RWPE2 (cell line): Measurements from ENCODE around the gene DIP2C.

Source experiments
- ATAC-seq: fragments of 200-7000 bp; cut with Tn5 transposase; 3 replicates; pipeline ENCODE4 v1.9.1; 2021; ENCODE audit warnings: low read depth
- DNase-seq: peaks from one replicate; pipeline ENCODE4 v3.0.0-alpha.2; 2020; ENCODE audit warnings: low spot score
- H3K27ac ChIP-seq: fragments of 450-650 bp; 2 replicates; pipeline ENCODE4 v1.5.1; 2017; ENCODE audit warnings: mild to moderate bottlenecking; ENCODE audit not compliant: poor library complexity, severe bottlenecking
- H3K27me3 ChIP-seq: fragments of 250-450 bp; sonication (Bioruptor Pico); 2 replicates; pipeline ENCODE4 v1.5.1; 2021; ENCODE audit warnings: mild to moderate bottlenecking, moderate library complexity; ENCODE audit not compliant: insufficient read depth, poor library complexity, severe bottlenecking
- H3K36me3 ChIP-seq: fragments of 250-450 bp; sonication (Bioruptor Pico); 2 replicates; pipeline ENCODE4 v1.5.1; 2020; ENCODE audit warnings: low read depth, mild to moderate bottlenecking, moderate library complexity
- H3K4me1 ChIP-seq: fragments of 250-450 bp; sonication (Bioruptor Pico); 2 replicates; pipeline ENCODE4 v1.5.1; 2021; ENCODE audit warnings: mild to moderate bottlenecking, moderate library complexity; ENCODE audit not compliant: insufficient read depth, poor library complexity, severe bottlenecking
- H3K4me3 ChIP-seq: fragments of 250-450 bp; sonication (Bioruptor Pico); 2 replicates; pipeline ENCODE4 v1.5.1; 2021; ENCODE audit warnings: mild to moderate bottlenecking, moderate library complexity; ENCODE audit not compliant: severe bottlenecking
- H3K9me3 ChIP-seq: fragments of 250-450 bp; sonication (Bioruptor Pico); 2 replicates; pipeline ENCODE4 v1.5.1; 2021; ENCODE audit warnings: mild to moderate bottlenecking, moderate library complexity; ENCODE audit not compliant: severe bottlenecking
- TF ChIP-seq, protein P1 (sequence below): fragments of 450-650 bp; IDR thresholded peaks from one replicate; pipeline ENCODE4 v1.5.1; 2017; ENCODE audit warnings: mild to moderate bottlenecking, moderate library complexity; ENCODE audit not compliant: poor library complexity, severe bottlenecking

The DIP2C gene

DNA sequence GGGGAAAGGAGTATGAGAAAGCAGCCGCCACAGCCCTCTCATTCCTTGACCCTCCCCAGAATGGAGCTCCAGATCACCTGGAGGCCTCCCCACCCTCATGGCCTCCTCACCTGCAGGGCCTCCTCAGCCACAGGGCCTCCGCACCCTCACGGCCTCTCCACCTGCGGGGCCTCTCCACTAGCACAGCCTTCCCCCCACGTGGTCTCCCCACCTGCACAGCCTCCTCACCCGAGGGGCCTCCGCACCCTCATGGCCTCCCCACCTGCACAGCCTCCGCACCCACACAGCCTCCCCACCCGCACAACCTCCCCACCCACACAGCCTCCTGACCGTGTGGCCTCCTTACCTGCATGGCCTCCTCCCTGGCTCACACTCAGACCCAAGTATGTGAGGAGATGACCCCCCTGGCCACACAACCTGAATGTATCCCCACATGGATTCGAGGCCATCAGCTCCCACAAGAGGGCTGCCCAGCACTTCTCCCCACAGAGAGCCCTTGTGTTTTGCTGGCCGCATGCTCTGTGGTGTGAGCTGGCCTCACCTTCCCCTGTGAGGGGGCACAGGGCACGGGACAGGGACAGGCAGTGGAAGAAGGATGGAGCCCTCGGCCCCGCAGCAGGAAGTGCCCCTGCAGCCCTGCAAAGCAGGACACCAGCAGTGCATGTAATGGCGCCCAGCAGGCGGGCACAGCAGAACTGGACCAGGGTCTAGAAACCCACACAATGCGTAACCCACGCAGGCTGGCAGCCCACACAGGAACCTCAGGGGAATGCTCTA is 3.1 kb downstream of the DIP2C start:
- no peak for DNase-seq
- Histone ChIP-seq H3K4me1 (no peaks in the 10 kb centered on the region), H3K9me3 (no peaks in the 10 kb centered on the region), H3K36me3 (no peaks in the 10 kb centered on the region), H3K4me3 (no peak overlapping the region), H3K27ac (no peak overlapping the region), H3K27me3 (no peaks in the 10 kb centered on the region)
- no peak for ATAC-seq
- TF ChIP-seq, protein P1, sequence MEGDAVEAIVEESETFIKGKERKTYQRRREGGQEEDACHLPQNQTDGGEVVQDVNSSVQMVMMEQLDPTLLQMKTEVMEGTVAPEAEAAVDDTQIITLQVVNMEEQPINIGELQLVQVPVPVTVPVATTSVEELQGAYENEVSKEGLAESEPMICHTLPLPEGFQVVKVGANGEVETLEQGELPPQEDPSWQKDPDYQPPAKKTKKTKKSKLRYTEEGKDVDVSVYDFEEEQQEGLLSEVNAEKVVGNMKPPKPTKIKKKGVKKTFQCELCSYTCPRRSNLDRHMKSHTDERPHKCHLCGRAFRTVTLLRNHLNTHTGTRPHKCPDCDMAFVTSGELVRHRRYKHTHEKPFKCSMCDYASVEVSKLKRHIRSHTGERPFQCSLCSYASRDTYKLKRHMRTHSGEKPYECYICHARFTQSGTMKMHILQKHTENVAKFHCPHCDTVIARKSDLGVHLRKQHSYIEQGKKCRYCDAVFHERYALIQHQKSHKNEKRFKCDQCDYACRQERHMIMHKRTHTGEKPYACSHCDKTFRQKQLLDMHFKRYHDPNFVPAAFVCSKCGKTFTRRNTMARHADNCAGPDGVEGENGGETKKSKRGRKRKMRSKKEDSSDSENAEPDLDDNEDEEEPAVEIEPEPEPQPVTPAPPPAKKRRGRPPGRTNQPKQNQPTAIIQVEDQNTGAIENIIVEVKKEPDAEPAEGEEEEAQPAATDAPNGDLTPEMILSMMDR = no peak

DNA sequence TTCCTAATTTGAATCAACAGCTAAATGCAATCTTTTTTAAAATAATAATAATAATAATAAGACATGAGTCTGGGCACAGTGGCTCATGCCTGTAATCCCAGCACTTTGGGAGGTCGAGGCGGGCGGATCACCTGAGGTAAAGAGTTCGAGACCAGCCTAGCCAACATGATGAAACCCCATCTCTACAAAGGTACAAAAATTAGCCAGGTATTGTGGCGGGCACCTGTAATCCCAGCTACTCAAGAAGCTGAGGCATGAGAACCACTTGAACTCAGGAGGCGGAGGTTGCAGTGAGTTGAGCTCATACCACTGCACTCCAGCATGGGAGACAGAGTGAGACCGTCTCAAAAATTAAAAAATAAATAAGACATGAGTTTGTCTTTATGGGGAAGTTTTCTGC is 3.9 kb downstream of the DIP2C start:
- no peak overlapping the region for H3K27ac ChIP-seq
- no peaks in the 10 kb centered on the region for H3K27me3 ChIP-seq
- H3K4me1 ChIP-seq = no peaks in the 10 kb centered on the region
- DNase-seq (no peak), ATAC-seq (no peak)
- H3K36me3 ChIP-seq = no peaks in the 10 kb centered on the region
- TF ChIP-seq, protein P1 = no peak
- no peaks in the 10 kb centered on the region for H3K9me3 ChIP-seq
- no peak overlapping the region for H3K4me3 ChIP-seq

DNA sequence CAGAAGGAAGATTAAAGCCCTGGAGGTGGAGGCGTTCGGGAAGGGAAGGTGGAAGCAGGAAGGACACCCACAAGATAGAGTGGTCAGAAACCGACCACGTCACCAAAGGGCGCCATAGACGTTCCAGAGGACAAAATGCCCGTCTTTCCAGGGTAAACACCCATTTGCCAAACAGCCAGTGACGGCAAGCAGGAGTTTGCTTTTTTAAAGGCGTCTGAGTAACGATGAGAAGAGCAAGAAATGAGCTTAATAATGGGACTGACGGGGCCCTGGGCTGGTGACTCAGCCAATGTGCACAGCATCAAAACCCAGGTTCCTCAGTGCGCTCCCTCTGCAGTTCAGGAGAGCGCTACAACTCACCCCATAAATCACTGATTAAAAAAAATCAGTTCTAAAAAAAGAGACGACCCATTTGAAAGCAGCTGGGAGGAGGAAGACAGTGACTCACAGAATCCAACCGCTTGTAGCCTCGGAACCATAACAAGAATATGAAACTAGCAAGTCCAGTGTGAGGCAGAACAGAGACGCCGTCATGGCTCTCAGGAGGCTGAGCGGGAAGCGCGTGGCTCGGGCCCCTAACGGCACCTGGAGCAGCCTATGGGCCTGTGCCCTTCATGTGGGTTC is 5.9 kb downstream of the DIP2C start:
- H3K36me3 ChIP-seq = no peaks in the 10 kb centered on the region
- DNase-seq (no peak), ATAC-seq (no peak; the same call in 2 of the 3 replicates)
- no peaks in the 10 kb centered on the region for H3K27me3 ChIP-seq
- no peak overlapping the region for H3K4me3 ChIP-seq
- H3K4me1 ChIP-seq = no peaks in the 10 kb centered on the region
- H3K27ac ChIP-seq = no peak overlapping the region
- TF ChIP-seq, protein P1 = no peak
- H3K9me3 ChIP-seq = no peaks in the 10 kb centered on the region

DNA sequence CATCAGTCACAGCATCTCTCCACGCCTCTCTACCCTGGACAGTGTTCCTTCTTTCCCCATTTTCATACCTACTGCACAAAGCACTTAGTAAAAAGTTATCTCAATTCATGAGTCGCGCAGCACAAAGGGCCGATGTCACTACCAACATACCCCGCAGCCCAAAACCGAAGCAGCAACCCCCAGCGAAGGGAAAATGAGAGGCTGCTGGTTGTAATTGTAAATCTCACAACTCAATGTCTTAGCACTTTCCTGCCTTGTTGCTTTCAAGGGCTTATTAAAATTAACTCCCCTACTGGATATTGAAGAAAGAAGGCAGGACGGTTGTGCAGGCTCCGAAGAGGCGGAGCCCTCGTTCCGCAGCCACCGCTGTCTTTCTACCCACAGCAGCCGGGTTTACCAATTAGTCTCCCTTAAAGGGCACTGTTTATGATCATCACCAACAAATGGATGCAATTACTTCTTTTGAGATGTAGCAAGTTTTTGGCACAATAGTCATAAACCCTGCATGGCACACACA is 6.5 kb downstream of the DIP2C start:
- Histone ChIP-seq H3K4me1 (no peaks in the 10 kb centered on the region), H3K9me3 (no peaks in the 10 kb centered on the region), H3K36me3 (no peaks in the 10 kb centered on the region), H3K27ac (no peak overlapping the region), H3K4me3 (no peak overlapping the region), H3K27me3 (no peaks in the 10 kb centered on the region)
- DNase-seq (no peak), ATAC-seq (no peak)
- TF ChIP-seq, protein P1 = no peak
